Left kidney (tissue), 2 donors: Measurements from ENCODE around the gene B3GNT7. TPM values are rescaled to one million over a fixed set of nuclear protein-coding genes. Genes with fewer than 3 reads are reported as not detected.
"Not testable (repeated sequence)": the region's sequence is repeated elsewhere in the genome, so short reads cannot be mapped to it uniquely, and the experiment has no call there.

ENCODE experiments used
- DNase-seq: peaks from one replicate; pipeline ENCODE4 v3.0.0-alpha.2; 2013
- polyA plus RNA-seq: library from polyadenylated mRNA; unstranded; fragments of 120-200 nt; gene quantifications from one replicate; pipeline ENCODE4 v1.2.1, GENCODE V29; 2013; ENCODE audit not compliant: insufficient read length

The B3GNT7 gene
- polyA plus RNA-seq, 1 donor = 3.1 TPM

DNA sequence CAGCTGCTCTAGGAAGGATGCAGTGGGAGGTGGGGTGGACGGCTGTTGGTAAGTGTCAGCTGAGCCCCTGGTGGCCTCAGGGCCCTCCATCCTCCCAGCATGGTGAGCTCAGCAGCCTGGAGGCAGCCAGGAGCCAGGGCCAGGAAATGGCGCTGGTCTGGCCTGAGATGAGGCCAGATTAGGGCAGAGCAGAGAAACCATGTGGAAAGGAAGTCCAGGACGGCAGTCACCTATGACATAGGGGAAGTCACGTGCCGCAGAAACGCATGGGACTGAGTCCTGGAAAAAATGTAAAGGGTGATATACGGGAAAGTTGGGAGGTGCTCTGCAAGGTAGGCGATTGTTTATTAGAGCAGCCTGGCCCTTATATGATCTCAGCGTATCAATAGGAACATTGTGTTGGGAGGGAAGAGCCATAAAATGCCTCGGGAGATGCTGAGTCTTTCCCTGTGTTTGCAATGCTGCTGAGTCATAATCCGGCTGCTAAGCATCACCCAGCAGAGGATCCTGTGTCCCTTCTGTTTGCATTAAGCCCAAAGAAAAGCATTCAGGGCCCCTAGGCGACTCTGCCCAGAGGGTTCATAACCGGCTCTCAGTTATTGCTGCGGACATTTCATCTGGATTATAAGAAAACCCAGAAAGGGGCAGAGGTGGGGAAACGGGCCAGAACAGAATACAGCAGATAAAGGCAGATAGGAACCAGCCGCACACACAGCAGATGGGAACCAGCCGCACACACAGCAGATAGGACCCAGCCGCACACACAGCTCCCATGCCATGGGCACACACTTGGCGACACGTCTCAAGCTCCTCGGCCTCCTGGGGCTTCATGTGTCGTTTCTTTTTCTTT lies 30.3 kb upstream of the B3GNT7 start:
- no peak for DNase-seq

GRCh38 chr2:231367178-231367577 lies 28.3 kb upstream of the B3GNT7 start:
- no peak for DNase-seq

- DNase-seq = no peak
Observed at GRCh38 chr2:231369580-231370428, 25.7 kb upstream of the B3GNT7 start.

DNA sequence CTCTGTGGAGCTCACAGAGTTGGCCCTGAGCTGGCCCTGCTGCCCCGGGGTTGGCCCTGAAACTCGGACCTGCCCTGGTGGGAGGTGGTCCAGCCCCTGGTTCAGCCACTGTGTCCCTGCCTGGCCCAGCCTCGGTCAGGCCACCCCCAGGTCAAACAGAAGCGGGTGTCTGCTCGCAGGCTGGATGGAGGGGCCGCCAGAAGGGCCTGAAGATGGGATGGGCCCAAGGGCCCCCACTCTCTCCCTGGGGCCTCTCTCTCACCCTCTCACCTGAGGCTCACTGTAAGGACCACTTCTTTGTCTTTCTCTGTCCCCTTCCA lies 25.1 kb upstream of the B3GNT7 start:
- DNase-seq = no peak

GRCh38 chr2:231370749-231371429 lies 24.6 kb upstream of the B3GNT7 start:
- no peak for DNase-seq

- no peak for DNase-seq
Observed at GRCh38 chr2:231371430-231372054, 24.0 kb upstream of the B3GNT7 start.

DNA sequence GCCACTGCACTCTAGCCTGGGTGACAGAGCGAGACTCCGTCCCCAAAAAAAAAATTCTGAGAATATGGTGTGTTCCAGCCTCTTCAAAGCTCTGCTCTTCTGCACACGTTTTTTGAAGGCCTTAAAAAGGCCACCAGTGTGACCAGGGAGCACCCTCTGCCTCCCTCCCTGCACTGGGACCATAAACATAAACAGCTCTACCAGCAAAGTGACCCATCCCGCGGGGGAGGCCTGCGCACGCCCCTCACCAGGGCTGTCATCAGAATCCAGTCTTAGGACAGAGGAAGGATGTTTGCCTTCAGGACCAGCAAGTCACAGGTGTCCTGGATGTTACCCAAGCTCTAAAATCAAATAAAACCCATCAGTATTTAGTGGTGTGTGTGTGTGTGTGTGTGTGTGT lies 23.2 kb upstream of the B3GNT7 start:
- DNase-seq = no peak

- DNase-seq = no peak
Observed at GRCh38 chr2:231373184-231373583, 22.3 kb upstream of the B3GNT7 start.

DNA sequence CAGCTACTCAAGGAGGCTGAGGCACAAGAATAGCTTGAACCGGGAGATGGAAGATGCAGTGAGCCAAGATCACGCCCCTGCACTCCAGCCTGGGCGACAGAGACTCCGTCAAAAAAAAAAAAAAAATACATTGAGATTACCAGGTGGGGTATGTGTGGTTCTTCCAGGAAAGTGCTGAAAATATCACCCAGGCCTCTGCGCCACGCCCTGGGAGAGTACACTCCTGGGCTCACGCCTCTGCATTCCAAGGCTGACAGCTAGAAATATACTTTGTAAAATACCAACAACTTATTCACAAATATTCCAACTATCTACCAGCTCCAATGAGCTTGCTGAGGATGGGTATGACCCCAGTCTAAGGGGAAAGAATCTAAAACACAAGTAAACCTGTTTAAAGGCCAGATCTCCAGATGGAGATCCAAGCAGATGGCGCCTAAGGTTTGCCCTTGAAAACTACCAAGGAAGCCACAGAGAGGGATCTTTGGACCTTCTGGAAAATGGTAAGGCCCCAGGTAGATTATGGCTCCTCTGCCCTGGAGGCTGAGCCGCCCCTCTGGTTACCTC lies 21.6 kb upstream of the B3GNT7 start:
- DNase-seq = no peak

GRCh38 chr2:231374771-231375170 lies 20.7 kb upstream of the B3GNT7 start:
- DNase-seq = no peak

GRCh38 chr2:231375994-231376615 lies 19.4 kb upstream of the B3GNT7 start:
- DNase-seq = not testable (repeated sequence)

DNA sequence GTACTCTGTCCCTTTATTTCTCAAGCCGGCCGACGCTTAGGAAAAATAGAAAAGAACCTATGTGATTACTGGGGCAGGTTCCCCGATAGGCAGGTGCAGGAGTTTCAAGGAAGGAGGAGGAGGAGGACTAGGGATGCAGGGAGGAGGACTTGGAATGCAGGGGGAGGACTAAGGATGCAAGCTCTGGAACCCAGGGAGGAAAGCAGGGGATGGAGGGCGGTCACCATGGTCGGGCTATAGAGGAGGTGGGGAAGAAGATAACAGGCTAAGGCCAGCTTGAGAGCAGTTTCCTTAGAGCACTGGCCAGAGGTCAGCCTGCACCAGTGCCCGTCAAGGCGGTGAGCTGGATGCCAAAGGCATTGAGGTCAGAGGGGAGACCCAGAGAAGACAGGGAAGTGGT lies 18.7 kb upstream of the B3GNT7 start:
- no peak for DNase-seq

DNA sequence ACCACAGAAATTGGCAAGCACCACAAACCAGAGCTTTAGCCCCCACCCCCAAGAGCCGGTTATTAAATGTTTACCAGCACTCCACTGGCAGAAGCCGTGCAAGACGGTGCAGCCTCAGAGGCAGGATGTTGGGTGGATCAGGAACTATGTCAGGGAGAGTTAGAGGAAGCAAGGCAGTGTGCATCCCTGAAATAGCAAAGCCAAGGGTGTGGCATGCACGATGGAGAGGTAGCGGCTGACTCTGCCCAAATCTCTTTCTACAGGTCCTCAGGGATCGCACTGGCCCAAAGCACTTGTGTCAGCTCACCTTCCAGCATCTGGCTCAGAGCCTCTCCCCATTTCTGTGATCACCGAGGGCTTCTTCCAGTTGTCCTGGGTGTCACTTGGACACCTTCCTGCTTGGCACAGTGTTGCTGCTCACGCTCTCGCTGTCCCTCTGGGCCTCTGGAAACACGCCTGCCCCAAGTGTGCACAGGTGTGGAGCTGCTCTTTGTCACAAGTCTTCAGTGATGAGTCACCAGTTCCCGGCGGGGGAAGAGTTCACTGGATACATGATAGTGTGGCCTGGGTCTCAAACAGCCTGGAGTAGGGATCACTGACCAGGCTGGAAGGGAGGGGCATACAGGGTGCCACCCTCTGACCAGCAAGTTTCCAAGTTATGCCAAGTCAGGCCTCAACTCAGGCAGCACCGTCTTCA lies 17.3 kb upstream of the B3GNT7 start:
- no peak for DNase-seq

- DNase-seq = no peak
Observed at GRCh38 chr2:231379266-231380215, 16.0 kb upstream of the B3GNT7 start.

DNA sequence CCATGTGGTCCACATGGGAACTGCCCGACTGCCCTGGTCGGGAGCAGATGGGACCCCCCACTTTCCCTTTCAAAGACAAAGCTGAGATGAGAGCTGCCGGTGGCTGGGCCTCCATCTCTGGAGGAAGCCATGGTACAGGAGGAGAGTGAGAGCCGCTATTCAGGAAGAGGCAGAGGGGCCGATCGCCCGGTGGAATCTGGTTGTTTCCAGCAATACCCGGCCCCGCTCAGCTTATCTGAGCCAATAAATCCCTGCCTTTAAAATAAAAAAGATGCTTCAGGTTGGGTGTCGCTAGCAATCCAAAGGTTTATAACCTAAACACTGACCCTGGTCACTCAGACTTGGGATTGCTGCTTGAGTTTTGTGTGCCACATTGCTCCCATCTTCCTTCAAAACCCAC lies 15.2 kb upstream of the B3GNT7 start:
- DNase-seq = no peak

- DNase-seq = no peak
Observed at GRCh38 chr2:231380991-231381847, 14.3 kb upstream of the B3GNT7 start.

DNA sequence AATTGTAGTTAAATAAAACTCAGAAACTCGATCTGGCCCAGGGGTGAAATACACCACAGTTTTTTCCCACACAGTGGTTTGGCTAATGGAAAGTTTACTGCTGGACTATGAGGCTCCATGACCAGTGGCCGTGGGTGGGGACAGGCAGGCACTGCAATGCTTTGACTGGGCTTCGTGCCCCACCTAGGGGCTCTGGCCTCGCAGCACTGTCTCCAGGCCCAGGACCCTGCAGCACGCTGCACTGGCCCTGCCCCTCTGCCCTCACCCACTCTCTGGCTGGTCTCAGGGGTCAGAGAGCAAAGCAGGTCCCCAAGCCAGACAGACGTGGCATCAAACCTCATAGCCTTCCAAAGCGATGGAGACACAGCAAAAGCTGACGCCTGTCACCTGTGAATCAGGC lies 13.4 kb upstream of the B3GNT7 start:
- no peak for DNase-seq

GRCh38 chr2:231383416-231384108 lies 11.9 kb upstream of the B3GNT7 start:
- DNase-seq = no peak
